ENCODE measurements around the gene ZNHIT3. TPM values are rescaled to one million over a fixed set of nuclear protein-coding genes. Genes with fewer than 3 reads are reported as not detected.

The ZNHIT3 gene
- total RNA-seq, 2 experiments from 2014 or later = 52.4 to 59.7 TPM

DNA sequence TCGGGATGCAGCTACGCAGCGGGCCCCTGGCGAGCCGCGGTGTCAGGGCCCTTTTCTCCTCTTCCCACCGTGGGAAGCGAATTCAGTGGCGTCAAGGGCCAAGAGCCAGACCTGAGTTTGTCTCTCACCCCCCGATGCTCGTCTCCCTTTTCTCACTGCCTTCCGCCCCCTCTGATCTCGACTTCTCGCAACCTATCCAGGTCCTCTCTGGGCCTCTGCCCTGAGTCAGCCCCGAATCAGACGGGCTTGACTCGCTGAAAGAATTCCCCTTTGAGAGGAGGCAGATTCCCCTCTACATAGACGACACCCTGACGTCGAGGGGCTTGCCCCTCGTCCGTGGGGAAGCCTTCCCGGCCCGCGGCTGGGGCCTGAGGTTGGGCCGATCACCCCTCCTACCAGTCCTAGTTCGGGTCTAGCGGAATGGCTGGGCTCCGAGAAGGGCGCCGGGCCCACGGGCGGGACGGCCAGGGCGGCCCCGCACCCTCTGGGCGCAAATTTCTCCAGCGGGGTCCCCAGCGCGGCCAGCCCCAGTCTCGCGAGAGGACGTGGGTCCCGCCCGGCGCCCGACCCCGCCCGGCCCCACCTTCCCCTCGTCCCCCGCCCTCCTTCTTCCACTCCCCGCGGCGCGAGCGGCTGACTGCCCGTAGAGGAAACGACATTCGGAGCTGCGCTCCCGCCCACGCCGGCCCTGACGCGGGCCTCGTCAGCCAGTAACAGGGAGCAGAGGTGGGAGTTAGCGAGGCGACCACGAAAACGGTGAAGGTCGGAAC, 58.0 kb downstream of the ZNHIT3 start, which contains the start of gene GGNBP2:
Gene GGNBP2, plus strand, starts transcription at position 613 of the 770 bp plus-strand sequence. CDS start 806 bp downstream, outside the sequence.
- peak within 1 kb of the TSS; percentile 96 for H3K27ac Mint-ChIP-seq
- no peaks in the 10 kb centered on the region for H3K27me3 Mint-ChIP-seq
- peak; percentile 95 for DNase-seq
- peak within 1 kb of the TSS; percentile 95 for H3K4me3 Mint-ChIP-seq
- H3K4me1 Mint-ChIP-seq = peaks cover 23% of the 10 kb centered on the region
- peaks cover 30% of the 10 kb centered on the region for H3K36me3 Mint-ChIP-seq
- H3K9me3 Mint-ChIP-seq = no peaks in the 10 kb centered on the region

DNA sequence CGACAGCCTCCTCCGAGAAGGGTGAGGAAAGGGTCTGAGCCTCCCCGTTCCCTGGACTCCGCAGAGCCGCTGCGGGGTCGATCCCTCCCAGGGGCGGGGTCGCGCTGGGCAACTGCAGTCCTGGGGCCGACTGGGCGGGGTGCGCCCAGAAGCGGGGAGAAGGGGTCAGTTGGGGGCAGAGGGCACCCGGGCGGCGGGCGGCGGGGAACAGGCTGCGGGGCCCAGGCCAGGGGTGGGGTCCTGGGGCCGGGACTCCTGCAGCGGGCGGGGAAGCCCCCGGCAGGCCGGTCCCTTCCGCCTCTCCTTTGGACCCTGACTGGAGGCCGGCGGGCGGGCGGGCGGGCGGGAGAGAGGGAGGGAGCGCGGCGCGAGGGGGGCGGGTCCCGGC, 58.6 kb downstream of the ZNHIT3 start:
- Mint-ChIP-seq H3K27me3 (no peaks in the 10 kb centered on the region), H3K9me3 (no peaks in the 10 kb centered on the region), H3K4me3 (peak overlapping the region; percentile 95), H3K36me3 (peaks cover 33% of the 10 kb centered on the region), H3K27ac (peak overlapping the region; percentile 96), H3K4me1 (peaks cover 24% of the 10 kb centered on the region)
- no peak for DNase-seq

Other genes with a start within 250 kb of the ZNHIT3 start
- not detected for gene TBC1D3I, start 222.1 kb upstream of the ZNHIT3 start, total RNA-seq
- not detected for gene TBC1D3G, start 162.8 kb upstream of the ZNHIT3 start, total RNA-seq
- gene TBC1D3H, start 98.2 kb upstream of the ZNHIT3 start, total RNA-seq = under 1 TPM in 1 of 2 experiments, not detected in 1; 0.78 TPM
- 100 to 1,000 TPM; 123 to 134 TPM for gene MYO19, start 48.2 kb downstream of the ZNHIT3 start, total RNA-seq
- gene PIGW, start 48.3 kb downstream of the ZNHIT3 start, total RNA-seq = 10 to 100 TPM; 32.5 to 34.6 TPM
- gene GGNBP2, start 58.2 kb downstream of the ZNHIT3 start, total RNA-seq = 10 to 100 TPM; 72.8 to 74.6 TPM
- 10 to 100 TPM; 10.1 to 14.1 TPM for gene DHRS11, start 105.2 kb downstream of the ZNHIT3 start, total RNA-seq
- 10 to 100 TPM; 24.4 to 26.4 TPM for gene MRM1, start 114.9 kb downstream of the ZNHIT3 start, total RNA-seq